CD14-positive monocyte (primary cell): ENCODE results near the gene GLRX5. TPM values are rescaled to one million over a fixed set of nuclear protein-coding genes. Genes with fewer than 3 reads are reported as not detected.

Experiments used
- DNase-seq, 3 donors: peaks; one replicate each; pipeline ENCODE4 v3.0.0-alpha.2; 2011 to 2022
- H2AFZ ChIP-seq: 2 replicates; pipeline ENCODE4 v1.6.0; 2012; ENCODE audit warnings: mild to moderate bottlenecking, low read depth, low read length, inconsistent platforms; ENCODE audit not compliant: insufficient read depth, poor library complexity, severe bottlenecking
- H3K27ac ChIP-seq, 2 donors: 1 replicate in 1 of 2; 2 replicates in 1 of 2; pipeline ENCODE4 v1.5.1; 2012 to 2013; ENCODE audit warnings: low read length in 2 of 2, control low read depth in 1 of 2, inconsistent platforms in 1 of 2, low read depth in 1 of 2, mild to moderate bottlenecking in 1 of 2
- H3K27me3 ChIP-seq, 2 donors: one replicate each; pipeline versions ENCODE4 v1.6.0 to v1.6.1; 2011 to 2013; ENCODE audit warnings: low read length in 2 of 2; ENCODE audit not compliant: control insufficient read depth in 2 of 2, insufficient read depth in 2 of 2
- H3K36me3 ChIP-seq, 2 donors: replicated peaks in 1 of 2; 1 replicate in 1 of 2; 2 replicates in 1 of 2; pipeline versions ENCODE4 v1.5.1 to v1.6.1; 2012 to 2013; ENCODE audit warnings: low read length in 2 of 2, control low read depth in 1 of 2, inconsistent platforms in 1 of 2, mild to moderate bottlenecking in 1 of 2; ENCODE audit not compliant: insufficient read depth in 2 of 2, control insufficient read depth in 1 of 2
- H3K4me1 ChIP-seq, 2 donors: 1 replicate in 1 of 2; 2 replicates in 1 of 2; pipeline versions ENCODE4 v1.5.1 to v1.6.1; 2012 to 2013; ENCODE audit warnings: low read length in 2 of 2, control low read depth in 1 of 2, inconsistent platforms in 1 of 2, mild to moderate bottlenecking in 1 of 2, moderate library complexity in 1 of 2; ENCODE audit not compliant: insufficient read depth in 2 of 2, control insufficient read depth in 1 of 2
- H3K4me2 ChIP-seq: replicated peaks from 2 replicates; pipeline ENCODE3; 2012; ENCODE audit warnings: low read length, moderate library complexity, mild to moderate bottlenecking; ENCODE audit not compliant: poor library complexity, severe bottlenecking; ENCODE audit errors: extremely low read depth
- H3K4me3 ChIP-seq, 3 experiments: fragments of 200-600 bp in 1 of 3; sonication (generic) in 1 of 3; replicated peaks in 1 of 3; 1 replicate in 2 of 3; 2 replicates in 1 of 3; pipeline ENCODE4 v1.5.1; 2011 to 2013; ENCODE audit warnings: low read length in 3 of 3, mild to moderate bottlenecking in 3 of 3, control low read depth in 2 of 3, low read depth in 2 of 3, inconsistent platforms in 1 of 3, moderate library complexity in 1 of 3
- H3K79me2 ChIP-seq: 2 replicates; pipeline ENCODE4 v1.6.0; 2012; ENCODE audit warnings: mild to moderate bottlenecking, control low read depth, inconsistent platforms, low read length, moderate library complexity; ENCODE audit not compliant: insufficient read depth
- H3K9ac ChIP-seq: 2 replicates; pipeline ENCODE4 v1.6.0; 2017; ENCODE audit warnings: low read length, mild to moderate bottlenecking; ENCODE audit not compliant: insufficient read depth, poor library complexity, severe bottlenecking
- H3K9me3 ChIP-seq, 2 donors: replicated peaks in 1 of 2; 1 replicate in 1 of 2; 2 replicates in 1 of 2; pipeline versions ENCODE4 v1.5.1 to v1.6.1; 2012 to 2013; ENCODE audit warnings: low read length in 2 of 2, control low read depth in 1 of 2; ENCODE audit not compliant: control insufficient read depth in 1 of 2, insufficient read depth in 1 of 2
- H4K20me1 ChIP-seq: 2 replicates; pipeline ENCODE4 v1.6.0; 2012; ENCODE audit warnings: mild to moderate bottlenecking, low read length, control low read depth, moderate library complexity; ENCODE audit not compliant: insufficient read depth
- H3K27ac Mint-ChIP-seq, 7 donors: one replicate each; pipeline ENCODE4 v1.8.0; 2020; ENCODE audit warnings: mild to moderate bottlenecking in 7 of 7, mixed read lengths in 7 of 7, moderate library complexity in 6 of 7, inconsistent platforms in 2 of 7
- H3K27me3 Mint-ChIP-seq, 3 donors: one replicate each; pipeline ENCODE4 v1.8.0; 2021 to 2022; ENCODE audit warnings: low read depth in 3 of 3, mild to moderate bottlenecking in 3 of 3, mixed read lengths in 3 of 3, moderate library complexity in 3 of 3, inconsistent platforms in 1 of 3
- H3K36me3 Mint-ChIP-seq, 2 donors: one replicate each; pipeline ENCODE4 v1.8.0; 2020; ENCODE audit warnings: mixed read lengths in 2 of 2, inconsistent platforms in 1 of 2, mild to moderate bottlenecking in 1 of 2
- H3K4me1 Mint-ChIP-seq: one replicate; pipeline ENCODE4 v1.8.0; 2020; ENCODE audit warnings: mild to moderate bottlenecking, mixed read lengths
- H3K4me3 Mint-ChIP-seq, 2 donors: one replicate each; pipeline ENCODE4 v1.8.0; 2020; ENCODE audit warnings: mild to moderate bottlenecking in 2 of 2, mixed read lengths in 2 of 2, moderate library complexity in 1 of 2
- H3K9me3 Mint-ChIP-seq, 7 donors: one replicate each; pipeline ENCODE4 v1.8.0; 2020 to 2022; ENCODE audit warnings: mixed read lengths in 7 of 7, mild to moderate bottlenecking in 6 of 7, moderate library complexity in 6 of 7, inconsistent platforms in 2 of 7
- CTCF ChIP-seq: fragments of 200-600 bp; IDR thresholded peaks from one replicate; pipeline ENCODE4 v1.8.0; 2022; ENCODE audit warnings: antibody characterized with exemption, mild to moderate bottlenecking
- whole genome bisulfite sequencing: methylation state at CpG from one replicate; pipeline ENCODE4 v1.1.5; 2013; ENCODE audit warnings: missing lambda C conversion rate; ENCODE audit not compliant: insufficient coverage; 5-methylcytosine and 5-hydroxymethylcytosine counted together
- intact Hi-C, 2 donors: fragments of 100-400 bp; cut with micrococcal nuclease; formaldehyde crosslinking; loops; one replicate each; pipeline versions ENCODE4 v1.15.0 to v1.15.1; 2023
- polyA plus RNA-seq, 3 donors: library from polyadenylated mRNA; depleted of rRNA in 1 of 3; unstranded in 2 of 3; stranded (reverse) in 1 of 3; fragments of 300-500 nt in 2 of 3; fragments of >200 nt in 1 of 3; fragmentation: Illumina TruSeq in 2 of 3; gene quantifications; 1 replicate in 2 of 3; 2 replicates in 1 of 3; pipeline ENCODE4 v1.2.3, GENCODE V29; 2012 to 2021

The GLRX5 gene
- polyA plus RNA-seq, 3 donors, result 10.9 to 43.1 (median 31.1) TPM

DNA sequence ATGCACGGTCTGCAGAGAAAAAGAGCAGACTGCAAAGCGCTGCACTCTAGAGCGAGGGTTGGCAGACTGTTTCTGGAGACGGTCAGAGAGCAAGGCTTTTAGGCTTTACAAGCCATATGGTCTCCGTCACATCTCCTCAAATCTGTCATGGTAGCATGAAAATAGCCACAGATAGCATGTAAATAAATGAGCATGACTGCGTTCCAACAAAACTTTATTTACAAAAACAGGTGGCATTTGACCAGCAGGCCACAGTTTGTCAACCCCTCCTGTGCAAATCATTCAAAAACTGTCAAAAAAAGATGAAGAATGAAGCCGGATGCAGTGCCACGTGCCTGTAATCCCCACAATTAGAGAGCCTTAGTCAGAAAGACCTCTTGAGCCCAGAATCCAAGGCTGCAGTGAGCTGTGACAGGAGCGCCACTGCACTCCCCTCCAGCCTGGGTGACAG, 37.3 kb upstream of the GLRX5 start:
- H3K27ac Mint-ChIP-seq, result peak overlapping the region in 6 of 7 donors; percentile 49 to 98 (median 96)
- peaks cover 0 to 1% (median 0%) of the 10 kb centered on the region in 7 donors for H3K9me3 Mint-ChIP-seq
- intact Hi-C loops, result loop anchor here (2.0 to 5.0 kb wide), 2 partner anchors 21 to 35 kb away; no protein-coding TSS in a partner anchor
- Histone ChIP-seq H3K27me3 (no peaks in the 10 kb centered on the region), H3K36me3 (peaks cover 18 to 35% of the 10 kb centered on the region in 2 donors), H4K20me1 (peaks cover 57% of the 10 kb centered on the region), H3K9ac (no peak overlapping the region), H3K79me2 (peaks cover 99% of the 10 kb centered on the region), H3K4me3 (no peak overlapping the region), H3K9me3 (no peaks in the 10 kb centered on the region), H2AFZ (no peak overlapping the region), H3K4me2 (no peak overlapping the region), H3K27ac (peak overlapping the region; percentile 89 to 97), H3K4me1 (peaks cover 64 to 69% of the 10 kb centered on the region in 2 donors)
- H3K4me1 Mint-ChIP-seq, result peaks cover 73% of the 10 kb centered on the region
- H3K4me3 Mint-ChIP-seq, result no peak overlapping the region
- no peaks in the 10 kb centered on the region for H3K27me3 Mint-ChIP-seq
- peaks cover 38 to 52% of the 10 kb centered on the region in 2 donors for H3K36me3 Mint-ChIP-seq
- WGBS, result 86% methylated on average over 6 of the region's 9 CpGs
- DNase-seq, result no peak
- TF ChIP-seq CTCF, result no peak

GRCh38 chr14:95498622-95499353, 36.1 kb upstream of the GLRX5 start:
- H3K4me3 Mint-ChIP-seq, result peak overlapping the region in 1 of 2 donors; percentile 39
- no peak overlapping the region for H3K9ac ChIP-seq
- intact Hi-C loops, result loop anchor here (5.0 kb wide), 1 partner anchor 34 kb away; no protein-coding TSS in a partner anchor

More at GRCh38 chr14:95498622-95499353, 36.1 kb upstream of the GLRX5 start:
- H3K4me3 ChIP-seq, result no peak overlapping the region
- H3K4me1 ChIP-seq, result peaks cover 75 to 79% of the 10 kb centered on the region in 2 donors
- DNase-seq, result no peak
- no peak overlapping the region for H2AFZ ChIP-seq
- H4K20me1 ChIP-seq, result peaks cover 58% of the 10 kb centered on the region
- no peak for TF ChIP-seq CTCF
- 98% methylated on average over 9 of the region's 9 CpGs for WGBS
- H3K27me3 ChIP-seq, result no peaks in the 10 kb centered on the region
- H3K36me3 ChIP-seq, result peaks cover 18 to 42% of the 10 kb centered on the region in 2 donors
- no peak overlapping the region for H3K4me2 ChIP-seq
- no peaks in the 10 kb centered on the region for H3K9me3 ChIP-seq
- H3K27ac ChIP-seq, result peak overlapping the region in 1 of 2 donors; percentile 40
- Mint-ChIP-seq H3K27ac (peak overlapping the region in 2 of 7 donors; percentile 48 to 57), H3K27me3 (no peaks in the 10 kb centered on the region), H3K36me3 (peaks cover 38 to 52% of the 10 kb centered on the region in 2 donors), H3K4me1 (peaks cover 83% of the 10 kb centered on the region), H3K9me3 (no peaks in the 10 kb centered on the region)
- H3K79me2 ChIP-seq, result peaks cover 99% of the 10 kb centered on the region
